GM12878 (cell line): Measurements from ENCODE around the gene MSH3.

Source experiments
- CREB1 ChIP-seq: IDR thresholded peaks from 2 replicates; pipeline ENCODE4 v1.6.1; 2012; ENCODE audit warnings: low read depth, mild to moderate bottlenecking, inconsistent platforms
- EZH2 ChIP-seq: IDR thresholded peaks from 2 replicates; pipeline ENCODE4 v1.6.1; 2012; ENCODE audit warnings: low read depth, mild to moderate bottlenecking, control low read depth, inconsistent platforms, low read length, borderline replicate concordance; ENCODE audit not compliant: control insufficient read depth
- TF ChIP-seq, protein P1 (sequence below): fragments of 450-650 bp; IDR thresholded peaks from 2 replicates; pipeline ENCODE4 v1.6.1; 2016; ENCODE audit warnings: mild to moderate bottlenecking
- TF ChIP-seq, protein P2 (sequence below): IDR thresholded peaks from 2 replicates; pipeline ENCODE4 v1.6.1; 2011; ENCODE audit warnings: low read depth, mild to moderate bottlenecking, low read length, moderate library complexity, borderline replicate concordance; ENCODE audit errors: extremely low read depth

GRCh38 chr5:80760680-80761079, 106.2 kb downstream of the MSH3 start:
- TF ChIP-seq, protein P1, sequence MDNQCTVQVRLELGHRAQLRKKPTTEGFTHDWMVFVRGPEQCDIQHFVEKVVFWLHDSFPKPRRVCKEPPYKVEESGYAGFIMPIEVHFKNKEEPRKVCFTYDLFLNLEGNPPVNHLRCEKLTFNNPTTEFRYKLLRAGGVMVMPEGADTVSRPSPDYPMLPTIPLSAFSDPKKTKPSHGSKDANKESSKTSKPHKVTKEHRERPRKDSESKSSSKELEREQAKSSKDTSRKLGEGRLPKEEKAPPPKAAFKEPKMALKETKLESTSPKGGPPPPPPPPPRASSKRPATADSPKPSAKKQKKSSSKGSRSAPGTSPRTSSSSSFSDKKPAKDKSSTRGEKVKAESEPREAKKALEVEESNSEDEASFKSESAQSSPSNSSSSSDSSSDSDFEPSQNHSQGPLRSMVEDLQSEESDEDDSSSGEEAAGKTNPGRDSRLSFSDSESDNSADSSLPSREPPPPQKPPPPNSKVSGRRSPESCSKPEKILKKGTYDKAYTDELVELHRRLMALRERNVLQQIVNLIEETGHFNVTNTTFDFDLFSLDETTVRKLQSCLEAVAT, result no peak
- no peak for TF ChIP-seq CREB1
- TF ChIP-seq EZH2, result no peak
- TF ChIP-seq, protein P2, sequence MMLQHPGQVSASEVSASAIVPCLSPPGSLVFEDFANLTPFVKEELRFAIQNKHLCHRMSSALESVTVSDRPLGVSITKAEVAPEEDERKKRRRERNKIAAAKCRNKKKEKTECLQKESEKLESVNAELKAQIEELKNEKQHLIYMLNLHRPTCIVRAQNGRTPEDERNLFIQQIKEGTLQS, result no peak
